ENCODE measurements around the gene NLRP12. TPM values are rescaled to one million over a fixed set of nuclear protein-coding genes. Genes with fewer than 3 reads are reported as not detected.
A peak's percentile ranks its signal among the peaks of the same experiment; 100 is the strongest.
"Not testable (repeated sequence)": the region's sequence is repeated elsewhere in the genome, so short reads cannot be mapped to it uniquely, and the experiment has no call there.

NLRP12 gene
- total RNA-seq, 3 donors from 2014 or later: 0.19 to 0.28 TPM; not detected in 1

- DNase-seq (no peak), ATAC-seq (no peak)
- intact Hi-C loops (cut with DNase I, micrococcal nuclease): no loop called here
- Histone ChIP-seq H3K9me3 (no peaks in the 10 kb centered on the region), H3K4me1 (ENCODE audit: low read depth) (no peaks in the 10 kb centered on the region), H3K36me3 (ENCODE audit: low read depth) (no peaks in the 10 kb centered on the region), H3K4me3 (no peak overlapping the region)
- TF ChIP-seq CTCF (IDR thresholded peaks at IDR 0.05): no peak
Measured at GRCh38 chr19:53782698-53783097, 41.4 kb downstream of the NLRP12 start.

GRCh38 chr19:53781332-53781731 is 42.8 kb downstream of the NLRP12 start:
- H3K4me3 ChIP-seq; intact Hi-C loops (cut with DNase I, micrococcal nuclease); H3K4me1 ChIP-seq (ENCODE audit: low read depth); ATAC-seq; H3K36me3 ChIP-seq (ENCODE audit: low read depth); H3K9me3 ChIP-seq; DNase-seq: not testable (repeated sequence)

GRCh38 chr19:53780506-53780905 is 43.6 kb downstream of the NLRP12 start:
- no peak overlapping the region for H3K4me3 ChIP-seq
- TF ChIP-seq CTCF (IDR thresholded peaks at IDR 0.05): no peak
- intact Hi-C loops (cut with DNase I, micrococcal nuclease): no loop called here
- H3K4me1 ChIP-seq (ENCODE audit: low read depth): no peaks in the 10 kb centered on the region
- ATAC-seq: no peak
- no peaks in the 10 kb centered on the region for H3K36me3 ChIP-seq (ENCODE audit: low read depth)
- no peaks in the 10 kb centered on the region for H3K9me3 ChIP-seq
- DNase-seq: no peak

GRCh38 chr19:53775524-53775923 is 48.6 kb downstream of the NLRP12 start:
- intact Hi-C loops (cut with DNase I, micrococcal nuclease): no loop called here
- ATAC-seq: no peak
- DNase-seq: no peak
- Histone ChIP-seq H3K4me1 (ENCODE audit: low read depth) (no peaks in the 10 kb centered on the region), H3K4me3 (no peak overlapping the region), H3K9me3 (no peaks in the 10 kb centered on the region), H3K36me3 (ENCODE audit: low read depth) (no peaks in the 10 kb centered on the region)
- TF ChIP-seq CTCF (IDR thresholded peaks at IDR 0.05): no peak

GRCh38 chr19:53774491-53774890 is 49.6 kb downstream of the NLRP12 start:
- H3K36me3 ChIP-seq (ENCODE audit: low read depth); ATAC-seq; H3K4me1 ChIP-seq (ENCODE audit: low read depth); intact Hi-C loops (cut with DNase I, micrococcal nuclease); H3K9me3 ChIP-seq; H3K4me3 ChIP-seq; DNase-seq: not testable (repeated sequence)

GRCh38 chr19:53773999-53774398 is 50.1 kb downstream of the NLRP12 start:
- H3K9me3 ChIP-seq: no peaks in the 10 kb centered on the region
- DNase-seq (no peak), ATAC-seq (no peak)
- H3K4me1 ChIP-seq (ENCODE audit: low read depth): no peaks in the 10 kb centered on the region
- no peaks in the 10 kb centered on the region for H3K36me3 ChIP-seq (ENCODE audit: low read depth)
- intact Hi-C loops (cut with DNase I, micrococcal nuclease): no loop called here
- H3K4me3 ChIP-seq: no peak overlapping the region
- TF ChIP-seq CTCF (IDR thresholded peaks at IDR 0.05): no peak

GRCh38 chr19:53772943-53773342 is 51.2 kb downstream of the NLRP12 start:
- intact Hi-C loops (cut with DNase I, micrococcal nuclease): no loop called here
- DNase-seq (peak in 1 of 3 donors; percentile 71), ATAC-seq (peak; percentile 38)

More at GRCh38 chr19:53772943-53773342, 51.2 kb downstream of the NLRP12 start:
- Histone ChIP-seq H3K36me3 (ENCODE audit: low read depth) (no peaks in the 10 kb centered on the region), H3K4me3 (no peak overlapping the region), H3K4me1 (ENCODE audit: low read depth) (no peaks in the 10 kb centered on the region), H3K9me3 (no peaks in the 10 kb centered on the region)
- TF ChIP-seq CTCF (IDR thresholded peaks at IDR 0.05): peak; percentile 25
